ENCODE data around the gene ZNF24. TPM values are rescaled to one million over a fixed set of nuclear protein-coding genes. Genes with fewer than 3 reads are reported as not detected.

The ZNF24 gene
- total RNA-seq (2021; ENCODE audit: unreplicated experiment) (46.8 TPM), Bru-seq, nascent RNA (percentile 98 among the genes with signal in this experiment), BruChase-seq, experiment 1, labeled RNA remaining after a 2-hour chase (percentile 100 among the genes with signal in this experiment), BruChase-seq, experiment 2, labeled RNA remaining after a 6-hour chase (percentile 96 among the genes with signal in this experiment)
- polyA plus RNA-seq (2012; ENCODE audit: insufficient read length), result 18.7 TPM
- long read RNA-seq, full-length matches to known transcripts, result 63 of 84 reads
- long read RNA-seq, partial matches to known transcripts, result 17 of 84 reads
- long read RNA-seq, other reads (novel, unspliced or antisense), result 4 of 84 reads

DNA sequence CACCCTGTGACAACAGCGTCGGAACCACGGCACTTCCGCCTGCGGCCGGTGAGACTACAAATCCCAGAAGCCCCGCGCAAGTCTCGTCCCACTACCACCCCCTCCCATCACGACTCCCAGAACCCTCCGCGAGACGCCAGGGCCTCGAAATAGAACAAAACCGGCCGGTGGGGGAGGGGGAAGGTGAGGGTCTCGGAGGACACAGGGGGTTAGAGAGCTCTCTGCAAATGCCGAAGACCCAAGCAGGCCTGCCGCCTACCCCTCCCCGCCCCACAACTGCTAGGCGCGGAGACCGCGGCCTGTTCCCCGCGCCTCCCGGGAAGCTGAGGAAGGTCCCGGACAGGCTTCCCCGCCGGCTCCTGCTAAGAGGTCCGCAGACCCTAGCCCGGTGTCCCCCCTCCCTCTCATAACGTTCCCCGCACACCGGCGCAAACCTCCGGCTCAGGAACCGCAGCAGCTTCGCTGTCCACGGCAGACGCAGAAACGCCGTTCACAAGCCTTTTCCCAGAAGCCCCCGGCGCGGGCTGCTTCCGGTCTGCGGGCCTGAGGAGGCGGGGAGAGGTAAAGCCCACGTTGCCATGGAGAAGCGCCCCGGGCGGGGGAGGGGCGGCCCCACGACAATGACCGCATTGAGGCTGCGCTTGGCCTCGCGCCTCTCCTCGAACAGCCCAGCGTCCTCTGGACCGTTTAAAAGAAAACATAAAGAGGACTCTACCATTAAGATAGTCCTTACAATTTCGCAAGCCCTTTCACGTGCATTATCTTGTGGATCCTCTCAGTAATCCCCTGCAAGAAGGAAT lies at the start of gene ZNF24:
Gene ZNF24, minus strand, starts transcription at position 485 of the 800 bp plus-strand sequence. CDS start 3,770 bp downstream, outside the sequence.
- peaks cover 20% of the 10 kb centered on the region for H3K4me1 ChIP-seq (ENCODE audit: control insufficient read depth, insufficient read depth, low read length)
- no TSS peak for BruUV-seq (replicated peaks)
- TF ChIP-seq CTCF (IDR thresholded peaks at IDR 0.05), result no peak
- 0 out of 2 replicates have a peak, but pooled peaks have one; percentile 69 for TF ChIP-seq SIN3A (IDR thresholded peaks at IDR 0.05; ENCODE audit: borderline replicate concordance, insufficient read depth, low read depth, low read length)
- TF ChIP-seq POLR2AphosphoS5 (IDR thresholded peaks at IDR 0.05; ENCODE audit: low read depth, low read length), result peak; percentile 74
- CTCF ChIA-PET, result interaction anchor here (1.3 kb wide), 1 partner anchor 112 kb away, joined by 4 read pairs; no protein-coding TSS in a partner anchor
- intact Hi-C loops (cut with micrococcal nuclease; ENCODE audit: unreplicated experiment) (loop anchor here (10.0 kb wide), 1 partner anchor 109 kb away; no protein-coding TSS in a partner anchor), in situ Hi-C loops (cut with HindIII; ENCODE audit: low pct_unique_long_range_greater_than_20kb, low sequenced_read_pairs) (no loop called here)
- ATAC-seq (peak; percentile 94), DNase-seq (ENCODE audit: low read depth, low spot score) (peak; percentile 42)
- H3K27ac ChIP-seq (ENCODE audit: low read length), result peak within 1 kb of the TSS; percentile 92
- peaks cover 16% of the 10 kb centered on the region for H3K36me3 ChIP-seq (ENCODE audit: control insufficient read depth, insufficient read depth, low read length)
- POLR2A ChIA-PET, result interaction anchor here (0.5 to 0.7 kb wide), 2 partner anchors 11 to 237 kb away, joined by 3 to 7 read pairs; no protein-coding TSS in a partner anchor
- peak within 1 kb of the TSS; percentile 75 to 82 for H3K4me3 ChIP-seq (ENCODE audit: low read depth in 2 of 2, low read length in 2 of 2)
- no peaks in the 10 kb centered on the region for H3K9me3 ChIP-seq (ENCODE audit: control insufficient read depth, insufficient read depth, low read depth, low read length)
- no peaks in the 10 kb centered on the region for H3K27me3 ChIP-seq (ENCODE audit: control insufficient read depth, insufficient read depth, low read length)

DNA sequence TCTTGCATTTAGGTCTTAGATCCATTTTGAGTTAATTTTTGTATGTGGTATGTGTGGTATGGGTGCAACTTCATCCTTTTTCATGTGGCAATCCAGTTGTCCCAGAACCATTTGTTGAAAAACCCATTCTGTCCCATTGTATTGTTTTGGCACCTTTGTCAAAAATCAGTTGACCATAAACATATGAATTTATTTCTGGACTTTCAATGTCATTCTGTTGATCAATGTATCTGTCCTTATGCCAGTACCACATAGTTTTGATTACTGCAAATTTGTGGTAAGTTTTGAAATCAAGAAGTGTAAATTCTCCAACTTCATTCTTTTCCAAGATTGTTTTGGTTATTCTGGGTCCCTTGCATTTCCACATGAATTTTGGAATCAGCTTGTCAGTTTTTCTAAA lies 49.5 kb upstream of the ZNF24 start:
- CTCF ChIA-PET, result no interaction called here
- intact Hi-C loops (cut with micrococcal nuclease; ENCODE audit: unreplicated experiment), result no loop called here
- BruUV-seq (replicated peaks), result no TSS peak
- Histone ChIP-seq H3K4me3 (ENCODE audit: low read depth in 2 of 2, low read length in 2 of 2) (no peak overlapping the region), H3K4me1 (ENCODE audit: control insufficient read depth, insufficient read depth, low read length) (no peaks in the 10 kb centered on the region), H3K27me3 (ENCODE audit: control insufficient read depth, insufficient read depth, low read length) (no peaks in the 10 kb centered on the region), H3K27ac (ENCODE audit: low read length) (no peak overlapping the region), H3K36me3 (ENCODE audit: control insufficient read depth, insufficient read depth, low read length) (no peaks in the 10 kb centered on the region), H3K9me3 (ENCODE audit: control insufficient read depth, insufficient read depth, low read depth, low read length) (no peaks in the 10 kb centered on the region)
- DNase-seq (ENCODE audit: low read depth, low spot score) (no peak), ATAC-seq (no peak)
- TF ChIP-seq, protein P1, sequence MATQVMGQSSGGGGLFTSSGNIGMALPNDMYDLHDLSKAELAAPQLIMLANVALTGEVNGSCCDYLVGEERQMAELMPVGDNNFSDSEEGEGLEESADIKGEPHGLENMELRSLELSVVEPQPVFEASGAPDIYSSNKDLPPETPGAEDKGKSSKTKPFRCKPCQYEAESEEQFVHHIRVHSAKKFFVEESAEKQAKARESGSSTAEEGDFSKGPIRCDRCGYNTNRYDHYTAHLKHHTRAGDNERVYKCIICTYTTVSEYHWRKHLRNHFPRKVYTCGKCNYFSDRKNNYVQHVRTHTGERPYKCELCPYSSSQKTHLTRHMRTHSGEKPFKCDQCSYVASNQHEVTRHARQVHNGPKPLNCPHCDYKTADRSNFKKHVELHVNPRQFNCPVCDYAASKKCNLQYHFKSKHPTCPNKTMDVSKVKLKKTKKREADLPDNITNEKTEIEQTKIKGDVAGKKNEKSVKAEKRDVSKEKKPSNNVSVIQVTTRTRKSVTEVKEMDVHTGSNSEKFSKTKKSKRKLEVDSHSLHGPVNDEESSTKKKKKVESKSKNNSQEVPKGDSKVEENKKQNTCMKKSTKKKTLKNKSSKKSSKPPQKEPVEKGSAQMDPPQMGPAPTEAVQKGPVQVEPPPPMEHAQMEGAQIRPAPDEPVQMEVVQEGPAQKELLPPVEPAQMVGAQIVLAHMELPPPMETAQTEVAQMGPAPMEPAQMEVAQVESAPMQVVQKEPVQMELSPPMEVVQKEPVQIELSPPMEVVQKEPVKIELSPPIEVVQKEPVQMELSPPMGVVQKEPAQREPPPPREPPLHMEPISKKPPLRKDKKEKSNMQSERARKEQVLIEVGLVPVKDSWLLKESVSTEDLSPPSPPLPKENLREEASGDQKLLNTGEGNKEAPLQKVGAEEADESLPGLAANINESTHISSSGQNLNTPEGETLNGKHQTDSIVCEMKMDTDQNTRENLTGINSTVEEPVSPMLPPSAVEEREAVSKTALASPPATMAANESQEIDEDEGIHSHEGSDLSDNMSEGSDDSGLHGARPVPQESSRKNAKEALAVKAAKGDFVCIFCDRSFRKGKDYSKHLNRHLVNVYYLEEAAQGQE (IDR thresholded peaks at IDR 0.05; ENCODE audit: insufficient read depth in 1 of 2, low read depth in 2 of 2, low read length in 1 of 2), result no peak
- TF ChIP-seq POLR2AphosphoS5 (IDR thresholded peaks at IDR 0.05; ENCODE audit: low read depth, low read length) (no peak), CTCF (IDR thresholded peaks at IDR 0.05) (no peak), TCF7L2 (IDR thresholded peaks at IDR 0.05; ENCODE audit: low read depth, low read length) (no peak), SIN3A (IDR thresholded peaks at IDR 0.05; ENCODE audit: borderline replicate concordance, insufficient read depth, low read depth, low read length) (no peak)
- in situ Hi-C loops (cut with HindIII; ENCODE audit: low pct_unique_long_range_greater_than_20kb, low sequenced_read_pairs), result no loop called here
- POLR2A ChIA-PET, result no interaction called here

Measured in Panc1 (cell line).